ENCODE results near the gene MCOLN3. TPM values are rescaled to one million over a fixed set of nuclear protein-coding genes. Genes with fewer than 3 reads are reported as not detected.

MCOLN3 gene
- total RNA-seq, 1 experiment from 2014 or later = 0.82 TPM

DNA sequence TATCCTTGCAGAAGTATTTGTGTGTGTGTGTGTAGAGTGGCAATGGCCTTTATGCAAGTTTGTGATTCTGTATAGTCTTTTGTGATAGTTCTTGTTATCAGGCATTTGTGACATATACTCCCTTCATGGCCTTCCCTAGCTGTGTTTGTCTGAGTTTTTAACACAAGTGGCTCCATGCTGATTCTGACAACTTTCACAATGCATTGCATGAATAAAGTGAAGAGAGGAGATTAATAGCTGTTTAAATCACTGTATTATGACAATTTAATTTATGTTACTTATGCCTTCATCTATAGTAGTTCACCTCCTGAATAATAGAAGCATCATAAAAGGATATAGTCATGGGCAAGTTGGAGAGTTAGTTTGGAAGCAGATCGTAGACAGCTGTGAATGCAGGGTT is 17.2 kb upstream of the MCOLN3 start:
- ChIA-PET POLR2A (ENCODE audit: low non-redundant PET) (no interaction called here), CTCF (interaction anchor here (0.7 kb wide), 1 partner anchor 30 kb away, joined by 4 read pairs; no protein-coding TSS in a partner anchor)
- intact Hi-C loops (cut with micrococcal nuclease; ENCODE audit: unreplicated experiment) = no loop called here
- Histone ChIP-seq H3K27me3 (replicated peaks; ENCODE audit: insufficient read depth, low read depth, low read length, poor library complexity) (no peaks in the 10 kb centered on the region), H3K27ac (ENCODE audit: low read depth, low read length, poor library complexity, severe bottlenecking) (no peak overlapping the region), H3K9me3 (ENCODE audit: low read depth, low read length, poor library complexity, severe bottlenecking) (no peaks in the 10 kb centered on the region), H3K4me1 (ENCODE audit: insufficient read depth, low read length, poor library complexity, severe bottlenecking) (peaks cover 32% of the 10 kb centered on the region), H3K4me3 (ENCODE audit: low read depth, low read length, poor library complexity, severe bottlenecking) (no peak overlapping the region), H3K36me3 (ENCODE audit: insufficient read depth, low read length, poor library complexity, severe bottlenecking) (no peaks in the 10 kb centered on the region)
- no peak for TF ChIP-seq EZH2 (IDR thresholded peaks at IDR 0.05; ENCODE audit: borderline replicate concordance, low read depth, low read length, poor library complexity, severe bottlenecking)
- DNase-seq (ENCODE audit: low spot score) = peak; percentile 60
- no TSS peak for BruUV-seq (replicated peaks)

DNA sequence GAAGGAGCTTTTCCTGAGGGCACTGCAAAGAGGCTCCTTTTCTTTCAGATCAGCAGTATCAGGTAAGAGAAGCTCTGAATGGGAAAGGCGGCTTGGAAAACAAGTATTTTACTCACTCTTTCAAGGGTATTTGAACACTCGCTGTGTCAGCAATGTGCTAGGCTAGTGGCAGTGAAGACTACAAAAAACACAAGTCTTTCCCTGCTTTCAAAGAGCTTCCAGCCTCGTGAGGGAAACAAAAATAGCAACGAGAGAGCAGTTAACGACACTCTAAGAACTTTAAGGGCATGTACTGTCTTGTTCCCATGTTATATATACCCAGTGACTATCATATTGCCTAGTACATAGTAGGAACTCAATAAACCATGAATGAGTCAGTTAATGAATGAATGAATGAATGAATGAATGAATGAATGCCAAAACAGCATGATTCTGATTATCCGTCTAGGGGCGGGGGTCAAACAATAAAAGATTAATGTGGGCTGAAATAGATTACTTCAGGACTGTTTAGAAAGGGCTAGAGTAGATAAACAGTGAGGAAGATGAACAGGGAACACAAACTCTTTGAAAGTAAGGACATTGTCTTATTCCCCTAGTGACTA is 14.2 kb upstream of the MCOLN3 start:
- peak overlapping the region; percentile 49 for H3K4me3 ChIP-seq (ENCODE audit: low read depth, low read length, poor library complexity, severe bottlenecking)
- H3K9me3 ChIP-seq (ENCODE audit: low read depth, low read length, poor library complexity, severe bottlenecking) = no peaks in the 10 kb centered on the region
- ChIA-PET CTCF (interaction anchor here (0.7 to 1.6 kb wide), 2 partner anchors 118 to 503 kb away, joined by 5 to 6 read pairs; no protein-coding TSS in a partner anchor), POLR2A (ENCODE audit: low non-redundant PET) (no interaction called here)
- H3K36me3 ChIP-seq (ENCODE audit: insufficient read depth, low read length, poor library complexity, severe bottlenecking) = no peaks in the 10 kb centered on the region
- BruUV-seq (replicated peaks) = TSS peak; percentile 76
- intact Hi-C loops (cut with micrococcal nuclease; ENCODE audit: unreplicated experiment) = loop anchor here (5.0 kb wide), 3 partner anchors 65 to 195 kb away; partner anchors contain the start of genes C1orf52, MCOLN2 and SYDE2
- H3K4me1 ChIP-seq (ENCODE audit: insufficient read depth, low read length, poor library complexity, severe bottlenecking) = peaks cover 42% of the 10 kb centered on the region
- H3K27ac ChIP-seq (ENCODE audit: low read depth, low read length, poor library complexity, severe bottlenecking) = peak overlapping the region; percentile 87
- TF ChIP-seq, protein P1, sequence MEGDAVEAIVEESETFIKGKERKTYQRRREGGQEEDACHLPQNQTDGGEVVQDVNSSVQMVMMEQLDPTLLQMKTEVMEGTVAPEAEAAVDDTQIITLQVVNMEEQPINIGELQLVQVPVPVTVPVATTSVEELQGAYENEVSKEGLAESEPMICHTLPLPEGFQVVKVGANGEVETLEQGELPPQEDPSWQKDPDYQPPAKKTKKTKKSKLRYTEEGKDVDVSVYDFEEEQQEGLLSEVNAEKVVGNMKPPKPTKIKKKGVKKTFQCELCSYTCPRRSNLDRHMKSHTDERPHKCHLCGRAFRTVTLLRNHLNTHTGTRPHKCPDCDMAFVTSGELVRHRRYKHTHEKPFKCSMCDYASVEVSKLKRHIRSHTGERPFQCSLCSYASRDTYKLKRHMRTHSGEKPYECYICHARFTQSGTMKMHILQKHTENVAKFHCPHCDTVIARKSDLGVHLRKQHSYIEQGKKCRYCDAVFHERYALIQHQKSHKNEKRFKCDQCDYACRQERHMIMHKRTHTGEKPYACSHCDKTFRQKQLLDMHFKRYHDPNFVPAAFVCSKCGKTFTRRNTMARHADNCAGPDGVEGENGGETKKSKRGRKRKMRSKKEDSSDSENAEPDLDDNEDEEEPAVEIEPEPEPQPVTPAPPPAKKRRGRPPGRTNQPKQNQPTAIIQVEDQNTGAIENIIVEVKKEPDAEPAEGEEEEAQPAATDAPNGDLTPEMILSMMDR (conservative IDR thresholded peaks at IDR 0.05; ENCODE audit: low read depth, low read length) = no peak
- no peak for TF ChIP-seq EZH2 (IDR thresholded peaks at IDR 0.05; ENCODE audit: borderline replicate concordance, low read depth, low read length, poor library complexity, severe bottlenecking)
- H3K27me3 ChIP-seq (replicated peaks; ENCODE audit: insufficient read depth, low read depth, low read length, poor library complexity) = no peaks in the 10 kb centered on the region
- no peak for DNase-seq (ENCODE audit: low spot score)

DNA sequence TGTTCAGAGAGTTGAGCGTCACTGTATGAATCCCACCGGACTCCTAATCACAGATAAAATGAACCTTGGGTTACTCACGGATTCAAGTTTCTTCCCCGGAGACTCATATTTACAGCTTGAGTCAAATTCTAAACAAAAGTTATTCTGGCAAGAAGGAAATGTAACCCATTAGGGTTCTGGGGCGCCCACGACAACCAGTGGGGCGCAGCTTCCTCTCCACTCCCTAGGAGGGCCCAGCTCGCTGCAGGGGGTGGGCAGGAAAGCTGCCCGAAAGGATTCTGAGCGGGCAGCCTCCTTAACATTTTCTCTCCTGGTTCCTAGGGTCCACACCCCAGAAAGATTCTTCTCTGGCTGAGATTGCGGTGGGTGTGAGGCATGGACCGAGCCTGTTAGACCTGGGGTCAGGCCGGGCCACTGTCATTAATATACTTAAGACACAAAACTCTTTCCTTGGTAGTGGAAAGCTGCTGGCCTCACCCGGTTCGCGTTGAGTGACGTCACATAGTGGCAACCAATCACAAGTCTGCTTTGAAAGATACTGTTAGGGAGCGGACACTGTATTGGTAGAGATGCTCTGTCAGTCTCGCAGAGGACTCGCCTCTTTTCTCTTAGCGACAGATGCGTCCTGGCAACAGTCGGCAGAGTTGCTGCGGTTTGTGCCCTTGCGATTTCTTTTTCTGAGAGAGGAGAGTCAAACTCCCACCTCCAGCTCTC is 13.6 kb upstream of the MCOLN3 start:
- peak; percentile 99 for DNase-seq (ENCODE audit: low spot score)
- POLR2A ChIA-PET (ENCODE audit: low non-redundant PET) = no interaction called here
- BruUV-seq (replicated peaks) = no TSS peak
- H3K4me1 ChIP-seq (ENCODE audit: insufficient read depth, low read length, poor library complexity, severe bottlenecking) = peaks cover 42% of the 10 kb centered on the region
- no peaks in the 10 kb centered on the region for H3K36me3 ChIP-seq (ENCODE audit: insufficient read depth, low read length, poor library complexity, severe bottlenecking)
- no peak for TF ChIP-seq EZH2 (IDR thresholded peaks at IDR 0.05; ENCODE audit: borderline replicate concordance, low read depth, low read length, poor library complexity, severe bottlenecking)
- TF ChIP-seq, protein P1 (conservative IDR thresholded peaks at IDR 0.05; ENCODE audit: low read depth, low read length) = no peak
- intact Hi-C loops (cut with micrococcal nuclease; ENCODE audit: unreplicated experiment) = loop anchor here (5.0 kb wide), 3 partner anchors 65 to 195 kb away; partner anchors contain the start of genes C1orf52, MCOLN2 and SYDE2
- peak overlapping the region; percentile 87 for H3K27ac ChIP-seq (ENCODE audit: low read depth, low read length, poor library complexity, severe bottlenecking)
- H3K4me3 ChIP-seq (ENCODE audit: low read depth, low read length, poor library complexity, severe bottlenecking) = peak overlapping the region; percentile 49
- no peaks in the 10 kb centered on the region for H3K27me3 ChIP-seq (replicated peaks; ENCODE audit: insufficient read depth, low read depth, low read length, poor library complexity)
- CTCF ChIA-PET = interaction anchor here (1.6 kb wide), 1 partner anchor 117 kb away, joined by 6 read pairs; no protein-coding TSS in a partner anchor
- H3K9me3 ChIP-seq (ENCODE audit: low read depth, low read length, poor library complexity, severe bottlenecking) = no peaks in the 10 kb centered on the region
